Stimulated activated CD4-positive, alpha-beta T cell treated with anti-CD3 and anti-CD28 coated beads, Interleukin-4, amount 100 ng/mL, for 1 hour (primary cell): ENCODE data around the gene SCNN1B.
"Not testable (repeated sequence)": the region's sequence is repeated elsewhere in the genome, so short reads cannot be mapped to it uniquely, and the experiment has no call there.

Source experiments
- DNase-seq: peaks from one replicate; pipeline ENCODE4 v3.0.0-alpha.2; 2020

Gene SCNN1B

GRCh38 chr16:23384878-23385277 is 82.8 kb downstream of the SCNN1B start:
- no peak for DNase-seq

GRCh38 chr16:23385441-23385840 is 83.3 kb downstream of the SCNN1B start:
- no peak for DNase-seq

GRCh38 chr16:23387666-23388065 is 85.6 kb downstream of the SCNN1B start:
- DNase-seq = no peak

GRCh38 chr16:23388786-23389185 is 86.7 kb downstream of the SCNN1B start:
- DNase-seq = no peak

GRCh38 chr16:23389201-23389600 is 87.1 kb downstream of the SCNN1B start:
- no peak for DNase-seq

- not testable (repeated sequence) for DNase-seq
Observed at GRCh38 chr16:23389936-23390335, 87.8 kb downstream of the SCNN1B start.

GRCh38 chr16:23391381-23392222 is 89.5 kb downstream of the SCNN1B start:
- DNase-seq = no peak

- DNase-seq = no peak
Observed at GRCh38 chr16:23392223-23392600, 90.1 kb downstream of the SCNN1B start.

GRCh38 chr16:23394141-23394831 is 92.2 kb downstream of the SCNN1B start:
- DNase-seq = no peak

GRCh38 chr16:23395732-23396131 is 93.6 kb downstream of the SCNN1B start:
- DNase-seq = no peak

GRCh38 chr16:23397464-23397863 is 95.4 kb downstream of the SCNN1B start:
- no peak for DNase-seq

GRCh38 chr16:23398987-23399805 is 97.1 kb downstream of the SCNN1B start:
- DNase-seq = no peak

- not testable (repeated sequence) for DNase-seq
Observed at GRCh38 chr16:23400447-23400846, 98.3 kb downstream of the SCNN1B start.

- DNase-seq = no peak
Observed at GRCh38 chr16:23401139-23401538, 99.0 kb downstream of the SCNN1B start.

- no peak for DNase-seq
Observed at GRCh38 chr16:23402100-23402499, 100.0 kb downstream of the SCNN1B start.

GRCh38 chr16:23403547-23403946 is 101.4 kb downstream of the SCNN1B start:
- no peak for DNase-seq

GRCh38 chr16:23406024-23406423 is 103.9 kb downstream of the SCNN1B start:
- DNase-seq = no peak

GRCh38 chr16:23406546-23407240 is 104.6 kb downstream of the SCNN1B start:
- no peak for DNase-seq

GRCh38 chr16:23407436-23408127 is 105.5 kb downstream of the SCNN1B start:
- no peak for DNase-seq

GRCh38 chr16:23408242-23408822 is 106.2 kb downstream of the SCNN1B start:
- DNase-seq = no peak

- DNase-seq = no peak
Observed at GRCh38 chr16:23408823-23409298, 106.8 kb downstream of the SCNN1B start.

- no peak for DNase-seq
Observed at GRCh38 chr16:23409522-23409921, 107.4 kb downstream of the SCNN1B start.
